ENCODE results near the gene TNFSF13B. TPM values are rescaled to one million over a fixed set of nuclear protein-coding genes. Genes with fewer than 3 reads are reported as not detected.

TNFSF13B gene
- total and polyA plus RNA-seq, 2 donors (not counting 1 experiment from before 2014, with no cell fraction given): 1.8 to 4.8 TPM

DNA sequence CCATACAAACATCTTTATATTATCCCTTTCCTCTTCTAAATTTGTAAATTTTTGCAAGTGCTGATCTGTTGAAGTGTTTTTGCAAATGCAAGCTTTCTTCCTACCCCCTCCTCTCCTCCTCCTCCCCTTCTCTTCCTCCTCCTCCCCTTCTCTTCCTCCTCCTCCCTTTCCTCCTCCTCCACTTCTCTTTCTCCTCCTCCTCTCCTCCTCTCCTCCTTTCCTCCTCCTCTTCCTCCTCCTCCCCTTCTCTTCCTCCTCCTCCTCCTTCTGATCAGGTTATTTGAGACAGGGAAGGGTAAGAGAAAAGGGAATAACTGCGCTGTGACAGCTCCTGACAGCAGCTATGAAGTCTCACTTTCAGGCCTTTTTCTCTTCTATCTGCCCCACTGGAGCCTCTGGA, 8.9 kb downstream of the TNFSF13B start:
- Histone ChIP-seq H3K9ac (ENCODE audit: insufficient read depth, low read length) (no peak overlapping the region), H3K4me2 (ENCODE audit: extremely low read depth, insufficient read depth, low read length) (no peak overlapping the region), H4K20me1 (ENCODE audit: control insufficient read depth, extremely low read depth, insufficient read depth, low read length) (no peaks in the 10 kb centered on the region), H3K79me2 (ENCODE audit: control insufficient read depth, insufficient read depth, low read length) (no peaks in the 10 kb centered on the region), H3K27ac (ENCODE audit: insufficient read depth, low read length) (no peak overlapping the region), H3K36me3 (ENCODE audit: control insufficient read depth, insufficient read depth, low read length) (no peaks in the 10 kb centered on the region), H3K4me1 (ENCODE audit: control insufficient read depth, extremely low read depth, insufficient read depth, low read length) (no peaks in the 10 kb centered on the region), H3K4me3 (replicated peaks in 1 of 4; ENCODE audit: control extremely low read depth in 1 of 4, insufficient read depth in 1 of 4, low read depth in 3 of 4, low read length in 4 of 4) (no peak overlapping the region), H3K9me3 (ENCODE audit: control insufficient read depth, insufficient read depth, low read depth, low read length) (no peaks in the 10 kb centered on the region), H3K27me3 (ENCODE audit: control insufficient read depth, insufficient read depth, low read length) (no peaks in the 10 kb centered on the region), H2AFZ (ENCODE audit: low read length) (no peak overlapping the region)
- no peak for DNase-seq (ENCODE audit: low read depth in 2 of 2)
- TF ChIP-seq, protein P1, sequence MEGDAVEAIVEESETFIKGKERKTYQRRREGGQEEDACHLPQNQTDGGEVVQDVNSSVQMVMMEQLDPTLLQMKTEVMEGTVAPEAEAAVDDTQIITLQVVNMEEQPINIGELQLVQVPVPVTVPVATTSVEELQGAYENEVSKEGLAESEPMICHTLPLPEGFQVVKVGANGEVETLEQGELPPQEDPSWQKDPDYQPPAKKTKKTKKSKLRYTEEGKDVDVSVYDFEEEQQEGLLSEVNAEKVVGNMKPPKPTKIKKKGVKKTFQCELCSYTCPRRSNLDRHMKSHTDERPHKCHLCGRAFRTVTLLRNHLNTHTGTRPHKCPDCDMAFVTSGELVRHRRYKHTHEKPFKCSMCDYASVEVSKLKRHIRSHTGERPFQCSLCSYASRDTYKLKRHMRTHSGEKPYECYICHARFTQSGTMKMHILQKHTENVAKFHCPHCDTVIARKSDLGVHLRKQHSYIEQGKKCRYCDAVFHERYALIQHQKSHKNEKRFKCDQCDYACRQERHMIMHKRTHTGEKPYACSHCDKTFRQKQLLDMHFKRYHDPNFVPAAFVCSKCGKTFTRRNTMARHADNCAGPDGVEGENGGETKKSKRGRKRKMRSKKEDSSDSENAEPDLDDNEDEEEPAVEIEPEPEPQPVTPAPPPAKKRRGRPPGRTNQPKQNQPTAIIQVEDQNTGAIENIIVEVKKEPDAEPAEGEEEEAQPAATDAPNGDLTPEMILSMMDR (conservative IDR thresholded peaks at IDR 0.05 in 1 of 2, IDR thresholded peaks at IDR 0.05 in 1 of 2; ENCODE audit: low read depth in 1 of 2, low read length in 2 of 2): no peak
- no peak for TF ChIP-seq EZH2 (IDR thresholded peaks at IDR 0.05; ENCODE audit: low read length, missing control alignments)

- no peaks in the 10 kb centered on the region for H4K20me1 ChIP-seq (ENCODE audit: control insufficient read depth, extremely low read depth, insufficient read depth, low read length)
- no peak overlapping the region for H3K27ac ChIP-seq (ENCODE audit: insufficient read depth, low read length)
- no peaks in the 10 kb centered on the region for H3K9me3 ChIP-seq (ENCODE audit: control insufficient read depth, insufficient read depth, low read depth, low read length)
- no peak overlapping the region for H3K4me3 ChIP-seq (replicated peaks in 1 of 4; ENCODE audit: control extremely low read depth in 1 of 4, insufficient read depth in 1 of 4, low read depth in 3 of 4, low read length in 4 of 4)
- no peak overlapping the region for H3K4me2 ChIP-seq (ENCODE audit: extremely low read depth, insufficient read depth, low read length)
- TF ChIP-seq, protein P1 (conservative IDR thresholded peaks at IDR 0.05 in 1 of 2, IDR thresholded peaks at IDR 0.05 in 1 of 2; ENCODE audit: low read depth in 1 of 2, low read length in 2 of 2): no peak
- no peak for TF ChIP-seq EZH2 (IDR thresholded peaks at IDR 0.05; ENCODE audit: low read length, missing control alignments)
- H2AFZ ChIP-seq (ENCODE audit: low read length): no peak overlapping the region
- no peaks in the 10 kb centered on the region for H3K27me3 ChIP-seq (ENCODE audit: control insufficient read depth, insufficient read depth, low read length)
- H3K4me1 ChIP-seq (ENCODE audit: control insufficient read depth, extremely low read depth, insufficient read depth, low read length): no peaks in the 10 kb centered on the region
- no peaks in the 10 kb centered on the region for H3K36me3 ChIP-seq (ENCODE audit: control insufficient read depth, insufficient read depth, low read length)
- H3K79me2 ChIP-seq (ENCODE audit: control insufficient read depth, insufficient read depth, low read length): no peaks in the 10 kb centered on the region
- no peak for DNase-seq (ENCODE audit: low read depth in 2 of 2)
- no peak overlapping the region for H3K9ac ChIP-seq (ENCODE audit: insufficient read depth, low read length)
Observed at GRCh38 chr13:108281901-108282300, 12.4 kb downstream of the TNFSF13B start.

DNA sequence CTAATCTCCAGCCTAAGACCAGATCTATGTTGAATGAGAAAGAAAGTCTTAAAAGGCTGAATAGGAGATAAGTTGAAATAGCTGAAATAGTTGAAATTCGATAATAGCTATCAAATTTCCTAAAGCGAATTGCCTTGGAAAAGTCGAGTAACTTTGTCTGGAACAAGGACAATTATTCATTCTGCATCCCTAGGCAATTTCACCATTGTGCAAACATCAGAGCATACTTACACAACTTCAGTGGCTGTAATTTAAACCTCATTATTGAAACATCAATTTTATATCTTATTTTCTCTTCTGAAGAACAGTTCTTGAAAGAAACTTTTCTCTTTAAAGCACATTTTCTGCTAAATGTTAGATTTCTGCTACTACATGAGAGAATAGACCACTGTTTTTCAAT, 13.6 kb downstream of the TNFSF13B start:
- Histone ChIP-seq H4K20me1 (ENCODE audit: control insufficient read depth, extremely low read depth, insufficient read depth, low read length) (no peaks in the 10 kb centered on the region), H3K4me1 (ENCODE audit: control insufficient read depth, extremely low read depth, insufficient read depth, low read length) (no peaks in the 10 kb centered on the region), H3K9ac (ENCODE audit: insufficient read depth, low read length) (no peak overlapping the region), H3K4me3 (replicated peaks in 1 of 4; ENCODE audit: control extremely low read depth in 1 of 4, insufficient read depth in 1 of 4, low read depth in 3 of 4, low read length in 4 of 4) (no peak overlapping the region), H3K79me2 (ENCODE audit: control insufficient read depth, insufficient read depth, low read length) (no peaks in the 10 kb centered on the region), H2AFZ (ENCODE audit: low read length) (no peak overlapping the region), H3K9me3 (ENCODE audit: control insufficient read depth, insufficient read depth, low read depth, low read length) (no peaks in the 10 kb centered on the region), H3K4me2 (ENCODE audit: extremely low read depth, insufficient read depth, low read length) (no peak overlapping the region), H3K27me3 (ENCODE audit: control insufficient read depth, insufficient read depth, low read length) (no peaks in the 10 kb centered on the region), H3K27ac (ENCODE audit: insufficient read depth, low read length) (no peak overlapping the region), H3K36me3 (ENCODE audit: control insufficient read depth, insufficient read depth, low read length) (no peaks in the 10 kb centered on the region)
- peak; percentile 13 to 58 for DNase-seq (ENCODE audit: low read depth in 2 of 2)
- no peak for TF ChIP-seq EZH2 (IDR thresholded peaks at IDR 0.05; ENCODE audit: low read length, missing control alignments)
- TF ChIP-seq, protein P1 (conservative IDR thresholded peaks at IDR 0.05 in 1 of 2, IDR thresholded peaks at IDR 0.05 in 1 of 2; ENCODE audit: low read depth in 1 of 2, low read length in 2 of 2): no peak
